ENCODE measurements around the gene NDE1. TPM values are rescaled to one million over a fixed set of nuclear protein-coding genes. Genes with fewer than 3 reads are reported as not detected.
"Not testable (repeated sequence)": the region's sequence is repeated elsewhere in the genome, so short reads cannot be mapped to it uniquely, and the experiment has no call there.

Gene NDE1
- polyA plus RNA-seq, 3 donors from 2014 or later: 3.8 to 55.1 (median 16.8) TPM

GRCh38 chr16:15672127-15672513, 22.1 kb downstream of the NDE1 start:
- not testable (repeated sequence) for H3K27me3 Mint-ChIP-seq (ENCODE audit: low read depth in 3 of 3); DNase-seq; H3K9me3 Mint-ChIP-seq
- H3K4me1 Mint-ChIP-seq: peaks cover 36 to 40% of the 10 kb centered on the region in 2 donors
- peak overlapping the region in 1 of 5 donors; percentile 68 for H3K4me3 Mint-ChIP-seq
- peak overlapping the region; percentile 90 to 99 (median 94) for H3K27ac Mint-ChIP-seq
- H3K36me3 Mint-ChIP-seq: peaks cover 4 to 15% (median 5%) of the 10 kb centered on the region in 3 donors

GRCh38 chr16:15672514-15673167, 22.6 kb downstream of the NDE1 start:
- Mint-ChIP-seq H3K36me3 (peaks cover 4 to 13% (median 5%) of the 10 kb centered on the region in 3 donors), H3K4me3 (peak overlapping the region; percentile 40 to 80 (median 66)), H3K4me1 (peaks cover 36 to 40% of the 10 kb centered on the region in 2 donors), H3K9me3 (no peaks in the 10 kb centered on the region), H3K27ac (peak overlapping the region; percentile 90 to 99 (median 94)), H3K27me3 (ENCODE audit: low read depth in 3 of 3) (peaks cover 0 to 3% (median 2%) of the 10 kb centered on the region in 3 donors)
- peak; percentile 62 to 69 (median 68) for DNase-seq

GRCh38 chr16:15674571-15674970, 24.5 kb downstream of the NDE1 start:
- no peak for DNase-seq
- no peaks in the 10 kb centered on the region for H3K9me3 Mint-ChIP-seq
- H3K27ac Mint-ChIP-seq: peak overlapping the region; percentile 71 to 99 (median 94)
- peaks cover 36 to 40% of the 10 kb centered on the region in 2 donors for H3K4me1 Mint-ChIP-seq
- H3K36me3 Mint-ChIP-seq: peaks cover 4 to 24% (median 13%) of the 10 kb centered on the region in 3 donors
- no peak overlapping the region for H3K4me3 Mint-ChIP-seq
- H3K27me3 Mint-ChIP-seq (ENCODE audit: low read depth in 3 of 3): peaks cover 0 to 5% (median 2%) of the 10 kb centered on the region in 3 donors

GRCh38 chr16:15676506-15676905, 26.5 kb downstream of the NDE1 start:
- H3K9me3 Mint-ChIP-seq: no peaks in the 10 kb centered on the region
- H3K36me3 Mint-ChIP-seq: peaks cover 4 to 15% (median 8%) of the 10 kb centered on the region in 3 donors
- DNase-seq: no peak
- H3K27me3 Mint-ChIP-seq (ENCODE audit: low read depth in 3 of 3): peaks cover 0 to 3% (median 2%) of the 10 kb centered on the region in 3 donors
- no peak overlapping the region for H3K4me3 Mint-ChIP-seq
- H3K27ac Mint-ChIP-seq: peak overlapping the region in 3 of 6 donors; percentile 27 to 60 (median 31)
- peaks cover 39% of the 10 kb centered on the region in 2 donors for H3K4me1 Mint-ChIP-seq

GRCh38 chr16:15677447-15677846, 27.4 kb downstream of the NDE1 start:
- peaks cover 4 to 15% (median 8%) of the 10 kb centered on the region in 3 donors for H3K36me3 Mint-ChIP-seq
- no peak overlapping the region for H3K4me3 Mint-ChIP-seq
- no peaks in the 10 kb centered on the region for H3K9me3 Mint-ChIP-seq
- peaks cover 36% of the 10 kb centered on the region in 2 donors for H3K4me1 Mint-ChIP-seq
- peaks cover 0 to 3% (median 2%) of the 10 kb centered on the region in 3 donors for H3K27me3 Mint-ChIP-seq (ENCODE audit: low read depth in 3 of 3)
- DNase-seq: no peak
- peak overlapping the region in 3 of 6 donors; percentile 10 to 27 (median 12) for H3K27ac Mint-ChIP-seq

- no peak overlapping the region for H3K4me3 Mint-ChIP-seq
- H3K9me3 Mint-ChIP-seq: no peaks in the 10 kb centered on the region
- H3K4me1 Mint-ChIP-seq: peaks cover 6 to 8% of the 10 kb centered on the region in 2 donors
- H3K27me3 Mint-ChIP-seq (ENCODE audit: low read depth in 3 of 3): peaks cover 0 to 3% (median 0%) of the 10 kb centered on the region in 3 donors
- H3K36me3 Mint-ChIP-seq: peaks cover 9 to 19% (median 15%) of the 10 kb centered on the region in 3 donors
- peak overlapping the region in 4 of 6 donors; percentile 10 to 57 (median 32) for H3K27ac Mint-ChIP-seq
- DNase-seq: peak in 1 of 3 donors; percentile 10
Measured at GRCh38 chr16:15682105-15682570, 32.1 kb downstream of the NDE1 start.

GRCh38 chr16:15686287-15686686, 36.2 kb downstream of the NDE1 start:
- DNase-seq: no peak
- H3K4me3 Mint-ChIP-seq: no peak overlapping the region
- H3K36me3 Mint-ChIP-seq: peaks cover 14 to 19% (median 15%) of the 10 kb centered on the region in 3 donors
- H3K4me1 Mint-ChIP-seq: peaks cover 5 to 6% of the 10 kb centered on the region in 2 donors
- peaks cover 0 to 1% (median 0%) of the 10 kb centered on the region in 3 donors for H3K27me3 Mint-ChIP-seq (ENCODE audit: low read depth in 3 of 3)
- no peaks in the 10 kb centered on the region for H3K9me3 Mint-ChIP-seq
- peak overlapping the region in 3 of 6 donors; percentile 49 to 71 (median 59) for H3K27ac Mint-ChIP-seq

GRCh38 chr16:15689290-15689689, 39.2 kb downstream of the NDE1 start:
- Mint-ChIP-seq H3K27ac (peak overlapping the region in 2 of 6 donors; percentile 25 to 78), H3K4me1 (peaks cover 0 to 3% of the 10 kb centered on the region in 2 donors), H3K4me3 (no peak overlapping the region), H3K27me3 (ENCODE audit: low read depth in 3 of 3) (peaks cover 0 to 1% (median 0%) of the 10 kb centered on the region in 3 donors), H3K9me3 (no peaks in the 10 kb centered on the region), H3K36me3 (peaks cover 17 to 33% (median 22%) of the 10 kb centered on the region in 3 donors)
- DNase-seq: no peak

- Mint-ChIP-seq H3K27ac (no peak overlapping the region), H3K9me3 (no peaks in the 10 kb centered on the region), H3K36me3 (peaks cover 13 to 39% (median 17%) of the 10 kb centered on the region in 3 donors), H3K4me3 (no peak overlapping the region), H3K4me1 (peaks cover 0 to 3% of the 10 kb centered on the region in 2 donors), H3K27me3 (ENCODE audit: low read depth in 3 of 3) (peaks cover 0 to 1% (median 0%) of the 10 kb centered on the region in 3 donors)
- no peak for DNase-seq
Measured at GRCh38 chr16:15690296-15690695, 40.3 kb downstream of the NDE1 start.

- Mint-ChIP-seq H3K27ac (no peak overlapping the region), H3K4me3 (no peak overlapping the region), H3K9me3 (no peaks in the 10 kb centered on the region), H3K4me1 (peaks cover 0 to 1% of the 10 kb centered on the region in 2 donors), H3K27me3 (ENCODE audit: low read depth in 3 of 3) (peaks cover 0 to 1% (median 0%) of the 10 kb centered on the region in 3 donors), H3K36me3 (peaks cover 9 to 35% (median 13%) of the 10 kb centered on the region in 3 donors)
- DNase-seq: no peak
Measured at GRCh38 chr16:15691046-15691445, 41.0 kb downstream of the NDE1 start.

GRCh38 chr16:15692508-15692907, 42.5 kb downstream of the NDE1 start:
- H3K27ac Mint-ChIP-seq; DNase-seq; H3K4me1 Mint-ChIP-seq; H3K4me3 Mint-ChIP-seq; H3K9me3 Mint-ChIP-seq; H3K27me3 Mint-ChIP-seq (ENCODE audit: low read depth in 3 of 3): not testable (repeated sequence)
- H3K36me3 Mint-ChIP-seq: peaks cover 9 to 43% (median 13%) of the 10 kb centered on the region in 3 donors

- no peaks in the 10 kb centered on the region for H3K4me1 Mint-ChIP-seq
- H3K27me3 Mint-ChIP-seq (ENCODE audit: low read depth in 3 of 3): no peaks in the 10 kb centered on the region
- H3K4me3 Mint-ChIP-seq: no peak overlapping the region
- peaks cover 6 to 36% (median 7%) of the 10 kb centered on the region in 3 donors for H3K36me3 Mint-ChIP-seq
- H3K27ac Mint-ChIP-seq: peak overlapping the region in 1 of 6 donors; percentile 64
- DNase-seq: no peak
- H3K9me3 Mint-ChIP-seq: no peaks in the 10 kb centered on the region
Measured at GRCh38 chr16:15694499-15694898, 44.5 kb downstream of the NDE1 start.

GRCh38 chr16:15699819-15700218, 49.8 kb downstream of the NDE1 start:
- Mint-ChIP-seq H3K4me1 (peaks cover 5 to 15% of the 10 kb centered on the region in 2 donors), H3K36me3 (peaks cover 4 to 28% (median 5%) of the 10 kb centered on the region in 3 donors), H3K4me3 (no peak overlapping the region), H3K27me3 (ENCODE audit: low read depth in 3 of 3) (no peaks in the 10 kb centered on the region), H3K9me3 (no peaks in the 10 kb centered on the region), H3K27ac (no peak overlapping the region)
- DNase-seq: no peak

- H3K27me3 Mint-ChIP-seq (ENCODE audit: low read depth in 3 of 3): no peaks in the 10 kb centered on the region
- no peaks in the 10 kb centered on the region for H3K9me3 Mint-ChIP-seq
- H3K4me3 Mint-ChIP-seq: no peak overlapping the region
- peaks cover 4 to 26% (median 5%) of the 10 kb centered on the region in 3 donors for H3K36me3 Mint-ChIP-seq
- DNase-seq: no peak
- H3K4me1 Mint-ChIP-seq: peaks cover 13 to 23% of the 10 kb centered on the region in 2 donors
- no peak overlapping the region for H3K27ac Mint-ChIP-seq
Measured at GRCh38 chr16:15701367-15701766, 51.3 kb downstream of the NDE1 start.
